Fibroblast of villous mesenchyme (primary cell): ENCODE data around the gene KIF21A. TPM values are rescaled to one million over a fixed set of nuclear protein-coding genes. Genes with fewer than 3 reads are reported as not detected.
"Not testable (repeated sequence)": the region's sequence is repeated elsewhere in the genome, so short reads cannot be mapped to it uniquely, and the experiment has no call there.

Source experiments
- DNase-seq: peaks from one replicate; pipeline ENCODE4 v3.0.0-alpha.2; 2010; ENCODE audit warnings: low read depth
- H3K4me3 ChIP-seq: 2 replicates; pipeline ENCODE4 v1.5.1; 2011; ENCODE audit warnings: low read depth, mild to moderate bottlenecking, low read length
- CTCF ChIP-seq: IDR thresholded peaks from 2 replicates; pipeline ENCODE4 v1.5.1; 2012; ENCODE audit warnings: low read depth, mild to moderate bottlenecking, low read length; ENCODE audit not compliant: insufficient read depth
- total RNA-seq: library from RNA; depleted of rRNA; stranded (reverse); fragments of >200 nt; gene quantifications from 2 replicates; pipeline ENCODE4 v1.2.3, GENCODE V29; 2012

KIF21A gene
- total RNA-seq, 1 donor = 11.2 TPM

GRCh38 chr12:39297891-39298290 is 145.0 kb downstream of the KIF21A start:
- H3K4me3 ChIP-seq = no peak overlapping the region
- DNase-seq = peak; percentile 31
- no peak for TF ChIP-seq CTCF

- no peak for TF ChIP-seq CTCF
- no peak overlapping the region for H3K4me3 ChIP-seq
- DNase-seq = no peak
Observed at GRCh38 chr12:39296496-39296895, 146.4 kb downstream of the KIF21A start.

- H3K4me3 ChIP-seq, DNase-seq: not testable (repeated sequence)
Observed at GRCh38 chr12:39295593-39295992, 147.3 kb downstream of the KIF21A start.

GRCh38 chr12:39294715-39295114 is 148.2 kb downstream of the KIF21A start:
- no peak for TF ChIP-seq CTCF
- DNase-seq = no peak
- H3K4me3 ChIP-seq = no peak overlapping the region

GRCh38 chr12:39292125-39292630 is 150.7 kb downstream of the KIF21A start:
- no peak overlapping the region for H3K4me3 ChIP-seq
- DNase-seq = no peak
- TF ChIP-seq CTCF = no peak

GRCh38 chr12:39287817-39288216 is 155.1 kb downstream of the KIF21A start:
- no peak overlapping the region for H3K4me3 ChIP-seq
- TF ChIP-seq CTCF = no peak
- DNase-seq = peak; percentile 44

GRCh38 chr12:39287409-39287808 is 155.5 kb downstream of the KIF21A start:
- TF ChIP-seq CTCF = no peak
- H3K4me3 ChIP-seq = no peak overlapping the region
- no peak for DNase-seq

GRCh38 chr12:39278426-39278825 is 164.5 kb downstream of the KIF21A start:
- no peak for DNase-seq
- no peak for TF ChIP-seq CTCF
- no peak overlapping the region for H3K4me3 ChIP-seq
